GM21390 (cell line): ENCODE results near the gene AKIRIN1.
"Not testable (repeated sequence)": the region's sequence is repeated elsewhere in the genome, so short reads cannot be mapped to it uniquely, and the experiment has no call there.

Experiments
- ATAC-seq: cut with Tn5 transposase; IDR thresholded peaks from one replicate; pipeline ENCODE4 v1.9.1; 2021; ENCODE audit not compliant: unreplicated experiment

The AKIRIN1 gene

GRCh38 chr1:38994196-38994595 lies 3.1 kb downstream of the AKIRIN1 start:
- ATAC-seq = no peak

- ATAC-seq = no peak
These were observed 6.2 kb downstream of the AKIRIN1 start for GRCh38 chr1:38997034-38997900.

DNA sequence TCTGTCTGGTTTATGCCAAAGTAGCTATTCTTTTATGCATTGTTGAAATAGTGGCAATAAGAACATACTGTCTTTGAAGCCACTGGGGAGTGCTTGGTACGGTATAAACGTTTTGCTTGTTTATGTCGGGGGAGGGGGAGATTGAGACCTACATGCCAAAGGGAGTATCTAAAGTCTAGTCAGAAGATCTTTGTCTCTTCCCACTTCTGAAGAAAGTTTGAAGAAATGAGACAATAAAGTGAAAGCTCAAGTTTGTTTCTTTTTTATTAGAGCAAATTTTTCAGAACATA lies 6.8 kb downstream of the AKIRIN1 start:
- no peak for ATAC-seq

DNA sequence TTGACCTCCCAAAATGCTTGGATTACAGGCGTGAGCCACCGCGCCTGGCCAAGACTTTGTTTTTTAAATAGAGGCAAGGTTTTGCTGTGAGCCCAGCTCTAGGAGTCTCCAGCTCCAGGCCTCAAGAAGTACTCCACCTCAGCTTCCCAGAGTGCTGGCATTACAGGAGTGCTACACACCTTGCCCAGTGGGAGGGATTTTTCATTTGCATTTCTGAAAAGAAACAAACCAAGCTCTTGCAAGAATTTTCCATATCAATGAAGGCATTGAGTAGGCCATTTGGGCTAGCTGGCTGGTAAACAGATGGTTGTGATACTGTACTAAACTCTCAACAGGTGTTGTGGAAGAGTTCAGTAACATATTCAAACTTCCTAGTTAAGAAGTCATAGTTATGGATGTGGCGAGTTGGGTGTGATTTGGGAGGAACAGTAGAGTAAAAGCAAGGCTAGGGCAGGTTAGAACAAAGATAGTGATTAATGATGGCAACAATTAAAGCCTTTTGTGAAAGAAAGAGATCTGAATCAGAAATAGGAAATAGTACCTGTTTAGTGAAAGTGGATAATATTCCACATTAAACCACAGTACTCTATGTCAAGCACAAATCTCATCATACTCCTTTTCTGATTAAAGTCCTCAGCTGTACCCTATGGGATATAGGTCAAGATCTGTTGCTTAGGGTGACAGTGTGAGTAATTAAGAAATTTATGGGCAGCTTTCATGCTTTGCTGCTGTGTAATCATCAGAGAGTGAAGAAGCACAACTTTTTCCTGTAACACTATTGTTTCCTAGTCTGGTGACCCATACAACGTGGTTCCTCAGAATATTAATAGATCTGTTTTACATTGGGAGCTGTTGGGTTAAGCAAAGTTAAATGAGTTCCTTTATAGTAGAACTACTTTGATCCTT lies 10.7 kb downstream of the AKIRIN1 start:
- ATAC-seq = no peak

GRCh38 chr1:39003281-39003680 lies 12.2 kb downstream of the AKIRIN1 start:
- ATAC-seq = no peak

GRCh38 chr1:39003794-39004193 lies 12.7 kb downstream of the AKIRIN1 start:
- no peak for ATAC-seq

DNA sequence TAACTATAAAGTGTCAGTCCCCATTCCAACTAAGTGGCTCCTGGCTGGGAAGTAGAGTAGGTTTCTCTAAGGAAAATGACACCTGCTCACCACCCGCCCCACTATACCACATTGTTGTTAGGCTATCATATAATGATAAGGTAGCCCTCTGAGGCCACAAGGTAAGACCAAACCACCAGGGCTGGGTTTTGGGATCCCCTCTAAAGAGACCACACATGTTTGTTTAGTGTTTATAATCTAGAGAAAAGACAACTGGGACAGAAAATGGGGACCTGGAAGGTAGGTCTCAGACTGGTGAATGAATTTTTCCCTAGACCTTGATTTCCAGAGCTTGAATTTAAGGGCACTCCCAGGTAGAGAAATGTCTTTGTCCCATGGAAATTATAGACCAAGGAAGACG lies 15.2 kb downstream of the AKIRIN1 start:
- ATAC-seq = no peak

DNA sequence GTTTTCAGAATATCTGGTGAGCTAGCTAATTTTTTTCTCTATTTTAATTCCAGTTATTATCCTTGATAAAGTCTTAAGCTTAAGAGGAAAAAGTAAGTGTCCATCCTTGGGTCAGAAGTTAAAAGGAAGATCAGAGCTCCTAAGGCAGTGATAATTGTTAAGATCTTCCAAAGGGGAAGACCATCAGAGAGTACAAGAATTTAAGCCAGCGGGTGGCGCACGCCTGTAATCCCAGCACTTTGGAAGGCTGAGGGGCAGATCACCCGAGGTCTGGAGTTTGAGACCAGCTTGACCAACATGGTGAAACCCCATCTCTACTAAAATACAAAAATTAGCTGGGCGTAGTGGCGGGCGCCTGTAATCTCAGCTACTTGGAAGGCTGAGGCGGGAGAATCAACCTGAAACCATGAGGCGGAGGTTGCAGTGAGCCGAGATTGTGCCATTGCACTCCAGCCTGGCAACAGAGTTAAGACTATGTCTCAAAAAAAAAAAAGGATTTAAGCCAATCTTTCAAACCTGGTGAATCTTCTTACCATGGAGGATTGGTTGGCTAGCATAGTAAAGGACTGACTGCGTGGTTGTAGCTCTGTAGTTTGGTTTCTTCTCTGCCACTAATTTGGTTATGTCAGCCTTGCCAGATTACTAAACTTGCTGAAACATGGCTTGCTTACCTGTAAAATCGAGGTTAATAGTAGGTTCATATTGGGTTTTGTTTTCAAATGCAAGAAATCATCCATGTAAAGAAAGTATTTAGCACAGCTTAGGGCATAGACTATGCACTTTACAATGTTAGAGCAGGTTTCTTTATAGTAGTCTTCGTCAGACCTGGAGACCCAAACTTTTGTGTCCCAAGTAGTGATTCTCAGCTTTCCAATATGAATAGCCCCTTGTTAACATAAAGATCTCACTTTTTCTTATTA lies 15.9 kb downstream of the AKIRIN1 start:
- no peak for ATAC-seq

GRCh38 chr1:39014956-39015355 lies 23.9 kb downstream of the AKIRIN1 start:
- ATAC-seq = not testable (repeated sequence)

DNA sequence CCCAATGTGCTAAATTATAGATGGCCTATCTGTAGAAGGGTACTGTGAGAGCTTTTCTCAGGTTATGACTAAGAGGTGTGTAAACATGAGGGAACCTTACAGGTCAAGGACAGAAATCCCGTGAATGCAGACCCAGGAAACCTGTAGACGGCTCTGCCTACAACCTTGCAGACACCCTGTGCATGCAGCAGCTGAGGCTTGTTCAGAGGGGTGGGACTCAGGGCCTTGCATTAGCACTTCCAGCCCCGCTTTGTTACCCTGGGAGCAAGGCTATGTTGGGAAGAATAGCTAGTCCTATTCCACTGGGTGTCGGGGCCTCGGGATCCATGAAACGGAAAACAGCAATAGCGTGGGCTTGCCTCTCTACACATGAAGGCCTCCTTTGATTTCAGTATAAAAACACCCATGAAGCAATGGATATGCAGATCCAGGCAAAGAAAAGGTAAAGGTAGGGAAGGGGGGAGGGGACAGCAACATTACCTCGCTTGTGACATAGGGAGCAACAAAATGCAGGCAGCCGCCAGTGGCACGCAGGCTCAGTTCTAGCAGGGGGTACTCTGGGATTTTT lies 25.6 kb downstream of the AKIRIN1 start:
- no peak for ATAC-seq

GRCh38 chr1:39017266-39017665 lies 26.2 kb downstream of the AKIRIN1 start:
- no peak for ATAC-seq

- ATAC-seq = not testable (repeated sequence)
These were observed 29.4 kb downstream of the AKIRIN1 start for GRCh38 chr1:39020494-39020893.

DNA sequence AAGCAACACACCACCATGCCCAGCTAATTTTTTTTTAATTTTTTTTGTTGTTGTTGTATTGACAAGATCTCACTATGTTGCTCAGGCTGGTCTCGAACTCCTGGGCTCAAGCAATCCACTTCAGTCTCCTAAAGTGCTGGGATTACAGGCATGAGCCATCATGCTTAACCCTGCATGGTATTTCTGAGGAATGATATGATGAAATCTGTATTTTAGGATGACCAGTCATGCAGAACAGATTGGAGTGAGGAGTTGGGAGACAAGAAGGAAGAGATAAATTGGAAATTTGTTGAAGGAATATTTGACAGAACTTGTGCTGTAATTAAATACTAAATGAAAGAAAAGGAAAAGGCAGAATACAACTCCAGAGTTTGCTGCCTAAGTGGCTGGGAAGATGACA lies 30.4 kb downstream of the AKIRIN1 start:
- ATAC-seq = no peak

- ATAC-seq = no peak
These were observed 32.1 kb downstream of the AKIRIN1 start for GRCh38 chr1:39023140-39023539.

DNA sequence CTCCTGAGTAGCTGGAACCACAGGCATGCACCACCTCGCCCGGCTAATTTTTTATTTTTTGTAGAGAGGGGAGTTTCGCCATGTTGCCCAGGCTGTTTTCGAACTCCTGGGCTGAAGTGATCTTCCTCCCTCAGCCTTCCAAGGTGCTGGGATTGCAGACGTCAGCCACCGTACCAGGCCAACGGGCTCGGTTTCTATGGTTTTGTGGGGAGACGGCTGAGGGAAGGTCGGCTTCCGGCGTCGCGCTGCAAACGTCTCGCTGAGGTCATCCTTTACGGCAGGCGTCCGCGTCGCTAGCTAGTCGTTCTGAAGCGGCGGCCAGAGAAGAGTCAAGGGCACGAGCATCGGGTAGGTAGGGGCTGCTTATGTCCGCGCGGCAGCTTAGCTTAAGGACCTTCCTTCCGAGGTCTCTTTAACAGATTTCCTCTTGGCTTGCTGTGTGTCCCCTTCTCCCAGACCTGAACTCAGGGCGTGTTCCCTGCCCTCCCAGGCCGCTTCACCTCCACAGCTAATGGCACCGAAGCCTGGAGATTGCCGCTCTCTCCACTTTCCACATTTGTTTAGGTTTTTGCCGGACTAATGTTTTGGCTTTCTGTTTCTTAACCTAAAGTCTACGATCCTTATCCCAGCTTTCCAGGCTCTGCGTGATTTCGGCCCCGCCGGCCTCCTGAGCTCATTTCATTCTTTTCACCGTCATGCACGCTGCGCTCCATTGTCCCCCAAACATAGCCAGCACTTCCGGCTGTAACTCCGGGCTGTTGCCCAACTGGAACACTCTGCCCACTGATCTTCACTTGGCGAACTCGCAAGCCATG lies 35.2 kb downstream of the AKIRIN1 start, which contains the start of gene NDUFS5:
Gene NDUFS5, plus strand, starts transcription at position 300 of the 815 bp plus-strand sequence. CDS start 2,375 bp downstream, outside the sequence.
- ATAC-seq = peak; percentile 81

DNA sequence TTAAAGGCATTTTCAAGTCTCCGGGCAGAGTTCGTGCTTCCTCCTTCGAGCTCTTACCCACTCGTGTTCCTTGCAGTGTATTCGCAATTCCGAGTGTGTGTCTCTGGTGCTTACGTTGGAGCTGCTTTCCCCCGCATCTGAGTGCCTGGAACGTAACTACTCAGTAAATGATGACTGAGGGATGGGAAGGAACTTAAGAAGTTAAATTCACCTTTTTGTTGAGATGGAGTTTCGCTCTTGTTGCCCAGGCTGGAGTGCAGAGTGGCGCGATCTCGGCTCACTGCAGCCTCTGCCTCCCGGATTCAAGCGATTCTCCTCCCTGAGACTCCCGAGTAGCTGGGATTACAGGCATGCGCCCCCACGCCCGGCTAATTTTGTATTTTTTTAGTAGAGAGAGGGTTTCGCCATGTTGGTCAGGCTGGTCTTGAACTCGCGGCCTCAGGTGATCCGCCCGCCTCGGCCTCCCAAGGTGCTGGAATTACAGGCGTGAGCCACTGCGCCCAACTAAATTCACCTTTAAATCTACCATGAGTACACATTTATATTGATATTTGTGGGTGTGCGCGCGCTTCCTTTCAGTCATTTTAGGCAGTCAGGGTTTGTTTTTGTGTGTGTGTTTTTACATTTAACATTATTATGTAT lies 35.9 kb downstream of the AKIRIN1 start:
- no peak for ATAC-seq

GRCh38 chr1:39034114-39034654 lies 43.1 kb downstream of the AKIRIN1 start:
- ATAC-seq = no peak

- no peak for ATAC-seq
These were observed 45.6 kb downstream of the AKIRIN1 start for GRCh38 chr1:39036678-39037077.

GRCh38 chr1:39043513-39043912 lies 52.4 kb downstream of the AKIRIN1 start:
- ATAC-seq = no peak
